Adrenal gland (tissue), 12 donors: Measurements from ENCODE around the gene C8B. TPM values are rescaled to one million over a fixed set of nuclear protein-coding genes. Genes with fewer than 3 reads are reported as not detected.

ENCODE experiments used
- DNase-seq, 7 donors: peaks; one replicate each; pipeline ENCODE4 v3.0.0-alpha.2; 2019 to 2020
- H3K27ac ChIP-seq, 5 donors: fragments of 200-600 bp; sonication (generic) in 4 of 5; 1 replicate in 3 of 5; 2 replicates in 2 of 5; pipeline versions ENCODE4 v1.5.1 to v1.8.0; 2016 to 2020; ENCODE audit warnings: mild to moderate bottlenecking in 1 of 5
- H3K27me3 ChIP-seq: fragments of 200-600 bp; 2 replicates; pipeline ENCODE4 v1.8.0; 2021
- H3K36me3 ChIP-seq, 2 donors: fragments of 200-600 bp; replicated peaks in 1 of 2; 1 replicate in 1 of 2; 2 replicates in 1 of 2; pipeline versions ENCODE4 v1.5.1 to v1.8.0; 2018 to 2022
- H3K4me1 ChIP-seq, 2 donors: fragments of 200-600 bp; replicated peaks in 1 of 2; 1 replicate in 1 of 2; 2 replicates in 1 of 2; pipeline versions ENCODE4 v1.5.1 to v1.8.0; 2018 to 2021
- H3K4me3 ChIP-seq, 4 donors: fragments of 200-600 bp; sonication (generic) in 3 of 4; one replicate each; pipeline ENCODE4 v1.5.1; 2016 to 2018
- H3K9me3 ChIP-seq, 3 donors: fragments of 200-600 bp; sonication (generic) in 1 of 3; replicated peaks in 1 of 3; 1 replicate in 2 of 3; 2 replicates in 1 of 3; pipeline versions ENCODE4 v1.5.1 to v1.8.0; 2016 to 2021
- POLR2A ChIP-seq, 2 donors: fragments of 450-650 bp; IDR thresholded peaks; one replicate each; pipeline ENCODE4 v1.6.1; 2017; ENCODE audit warnings: antibody characterized with exemption in 2 of 2, mild to moderate bottlenecking in 2 of 2, moderate library complexity in 1 of 2
- WGBS, 4 donors: extraction: QIAGEN DNeasy Blood & Tissue Kit in 2 of 4; methylation state at CpG; one replicate each; pipeline versions ENCODE4 v1.1.5 to v1.1.7; 2013 to 2017; 5-methylcytosine and 5-hydroxymethylcytosine counted together
- intact Hi-C, 2 donors: fragments of 100-400 bp; cut with DNase I; formaldehyde crosslinking; loops; one replicate each; pipeline versions ENCODE4 v1.14.1 to v1.15.0; 2022 to 2023
- polyA plus RNA-seq, 3 donors: library from polyadenylated mRNA; stranded (reverse); fragments of 200-250 nt in 2 of 3; fragments of 350-450 nt in 1 of 3; fragmentation: Illumina TruSeq in 1 of 3; extraction: RNeasy Lipid Tissue Mini Kit (QIAGEN cat#74804) in 1 of 3; gene quantifications; one replicate each; pipeline ENCODE4 v1.2.3, GENCODE V29; 2013 to 2014
- total RNA-seq, 9 donors: library from RNA; depleted of rRNA in 4 of 9; stranded (reverse); fragments of >200 nt in 4 of 9; fragments of 120-200 nt in 1 of 9; fragmentation: NEBNext Ultra II Directional in 1 of 9; extraction: Animal tissue kit (Norgen Biotek cat#: 25700) in 1 of 9; gene quantifications; one replicate each; pipeline versions ENCODE4 v1.1.0 to v1.2.4, GENCODE V29; 2013 to 2023
- TF ChIP-seq, protein P1 (sequence below), 6 experiments: fragments of 450-650 bp in 4 of 6; fragments of 200-600 bp in 2 of 6; sonication (generic) in 1 of 6; IDR thresholded peaks; 1 replicate in 5 of 6; 2 replicates in 1 of 6; pipeline versions ENCODE4 v1.5.1 to v1.8.0; 2016 to 2021; ENCODE audit warnings: antibody characterized with exemption in 6 of 6, mild to moderate bottlenecking in 2 of 6, moderate library complexity in 1 of 6
- donor health status: healthy with polysubstance abuse.
- donor health status: Bipolar disorder and iron deficiency.
- donor health status: DM: yes; HTN: yes; CAD: no.
- donor health status: DM: no; HTN: no; CAD: no.
- donor health status: DM: no; HTN: no; CAD: no.
- donor health status: DM: yes; HTN: yes; CAD: no.

Gene C8B
- total and polyA plus RNA-seq, 12 donors = 0.03 TPM; not detected in 11

DNA sequence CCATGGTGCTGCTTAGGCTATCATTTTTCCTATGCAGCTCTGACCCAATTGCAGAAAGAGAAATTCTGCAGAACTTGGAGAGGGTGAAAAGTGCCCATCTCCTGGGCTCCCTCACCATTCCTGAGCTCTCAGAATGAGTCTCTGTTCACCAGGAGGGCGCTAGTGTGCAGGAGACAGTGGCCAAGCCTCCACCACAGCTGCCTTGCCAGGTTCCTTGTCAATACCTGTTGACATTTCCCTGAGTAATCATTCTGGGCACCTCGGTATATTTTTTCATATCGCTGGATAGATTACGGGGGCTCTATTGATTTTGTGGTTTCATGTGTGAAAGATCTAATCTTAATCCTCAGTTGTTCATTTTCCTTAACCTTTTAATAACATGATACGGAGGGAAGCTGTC is 13.0 kb upstream of the C8B start:
- no peak for TF ChIP-seq POLR2A (IDR thresholded peaks at IDR 0.05)
- TF ChIP-seq, protein P1, sequence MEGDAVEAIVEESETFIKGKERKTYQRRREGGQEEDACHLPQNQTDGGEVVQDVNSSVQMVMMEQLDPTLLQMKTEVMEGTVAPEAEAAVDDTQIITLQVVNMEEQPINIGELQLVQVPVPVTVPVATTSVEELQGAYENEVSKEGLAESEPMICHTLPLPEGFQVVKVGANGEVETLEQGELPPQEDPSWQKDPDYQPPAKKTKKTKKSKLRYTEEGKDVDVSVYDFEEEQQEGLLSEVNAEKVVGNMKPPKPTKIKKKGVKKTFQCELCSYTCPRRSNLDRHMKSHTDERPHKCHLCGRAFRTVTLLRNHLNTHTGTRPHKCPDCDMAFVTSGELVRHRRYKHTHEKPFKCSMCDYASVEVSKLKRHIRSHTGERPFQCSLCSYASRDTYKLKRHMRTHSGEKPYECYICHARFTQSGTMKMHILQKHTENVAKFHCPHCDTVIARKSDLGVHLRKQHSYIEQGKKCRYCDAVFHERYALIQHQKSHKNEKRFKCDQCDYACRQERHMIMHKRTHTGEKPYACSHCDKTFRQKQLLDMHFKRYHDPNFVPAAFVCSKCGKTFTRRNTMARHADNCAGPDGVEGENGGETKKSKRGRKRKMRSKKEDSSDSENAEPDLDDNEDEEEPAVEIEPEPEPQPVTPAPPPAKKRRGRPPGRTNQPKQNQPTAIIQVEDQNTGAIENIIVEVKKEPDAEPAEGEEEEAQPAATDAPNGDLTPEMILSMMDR (IDR thresholded peaks at IDR 0.05) = no peak
- no peaks in the 10 kb centered on the region for H3K9me3 ChIP-seq
- H3K27me3 ChIP-seq = no peaks in the 10 kb centered on the region
- H3K4me3 ChIP-seq = no peak overlapping the region
- intact Hi-C loops = no loop called here
- DNase-seq = no peak
- 67 to 88% (median 78%) methylated on average over 5 of the region's 5 CpGs for WGBS, 4 donors
- H3K36me3 ChIP-seq = no peaks in the 10 kb centered on the region
- H3K27ac ChIP-seq = no peak overlapping the region
- no peaks in the 10 kb centered on the region for H3K4me1 ChIP-seq

DNA sequence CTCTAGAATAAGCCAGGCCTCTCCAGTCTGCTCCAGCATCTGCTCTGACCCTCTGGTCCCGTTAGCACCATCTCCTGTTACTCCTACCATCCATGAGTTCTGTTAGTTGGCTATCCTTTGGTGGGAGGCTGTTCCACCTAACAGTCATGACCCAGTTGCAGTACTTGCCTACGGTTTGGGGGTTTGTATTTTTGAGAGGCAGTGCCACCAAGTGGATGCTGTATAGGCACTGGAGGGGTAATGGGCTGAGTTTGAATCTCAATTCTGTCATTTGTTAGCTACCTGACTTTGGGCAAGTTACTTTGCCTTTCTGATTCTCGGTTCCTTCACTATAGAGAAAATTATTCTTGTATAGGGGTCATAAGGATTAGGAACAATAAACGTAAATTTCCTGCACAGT is 12.1 kb upstream of the C8B start:
- TF ChIP-seq, protein P1 (IDR thresholded peaks at IDR 0.05) = no peak
- no peak for TF ChIP-seq POLR2A (IDR thresholded peaks at IDR 0.05)
- Histone ChIP-seq H3K27ac (no peak overlapping the region), H3K4me1 (no peaks in the 10 kb centered on the region), H3K4me3 (no peak overlapping the region), H3K9me3 (no peaks in the 10 kb centered on the region), H3K27me3 (no peaks in the 10 kb centered on the region), H3K36me3 (no peaks in the 10 kb centered on the region)
- intact Hi-C loops = no loop called here
- no peak for DNase-seq
- WGBS, 4 donors = 57 to 69% (median 62%) methylated on average over 4 of the region's 4 CpGs

GRCh38 chr1:56975446-56975845 is 9.6 kb upstream of the C8B start:
- WGBS, 4 donors = 62 to 72% (median 68%) methylated on average over 4 of the region's 4 CpGs

DNA sequence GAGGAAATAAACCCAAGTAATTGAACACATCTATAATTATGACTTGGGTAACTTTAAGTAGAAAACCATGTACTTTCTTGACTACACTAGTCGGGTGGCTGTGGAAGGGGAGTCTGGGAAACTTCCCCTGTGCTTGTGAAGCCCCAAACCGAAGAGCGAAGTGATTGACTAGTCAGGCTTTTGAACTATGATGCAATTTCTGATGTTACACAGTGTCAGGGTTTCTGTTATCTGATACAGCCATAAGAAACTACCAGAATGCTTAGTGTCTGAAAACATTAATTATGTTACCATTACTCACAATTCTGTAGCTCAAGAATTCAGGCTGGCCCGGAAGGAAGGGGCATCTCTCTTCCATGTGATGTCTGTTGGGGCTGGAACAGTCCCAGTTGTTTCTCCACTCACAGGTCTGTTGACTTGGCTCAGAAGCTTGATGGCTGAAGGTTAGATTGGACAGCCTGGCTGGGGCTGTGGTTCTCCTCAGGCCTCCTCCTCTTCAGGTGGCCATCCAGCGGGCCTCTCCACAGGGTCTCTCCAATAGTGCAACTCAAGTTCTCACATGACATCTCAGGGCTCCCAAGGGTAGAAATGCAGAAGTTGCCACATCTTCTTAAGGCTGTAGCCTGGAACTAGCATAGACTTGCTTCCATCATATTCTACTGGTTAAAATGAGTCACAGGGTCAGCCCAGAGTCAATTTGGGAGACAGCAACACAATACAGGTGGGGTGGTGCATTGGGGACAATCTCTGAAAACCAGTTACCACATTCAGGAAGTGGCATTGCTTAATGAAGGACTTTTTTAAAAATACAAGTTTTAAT is 8.3 kb upstream of the C8B start:
- no peaks in the 10 kb centered on the region for H3K4me1 ChIP-seq
- no peak overlapping the region for H3K4me3 ChIP-seq
- intact Hi-C loops = no loop called here
- H3K27me3 ChIP-seq = no peaks in the 10 kb centered on the region
- 51 to 64% (median 61%) methylated on average over 5 of the region's 5 CpGs for WGBS, 4 donors
- DNase-seq = no peak
- H3K27ac ChIP-seq = no peak overlapping the region
- H3K36me3 ChIP-seq = no peaks in the 10 kb centered on the region
- no peaks in the 10 kb centered on the region for H3K9me3 ChIP-seq
- TF ChIP-seq, protein P1 (IDR thresholded peaks at IDR 0.05) = no peak
- TF ChIP-seq POLR2A (IDR thresholded peaks at IDR 0.05) = no peak

More at GRCh38 chr1:56975446-56975845, 9.6 kb upstream of the C8B start:
- no peak for DNase-seq
- TF ChIP-seq, protein P1 (IDR thresholded peaks at IDR 0.05) = no peak
- TF ChIP-seq POLR2A (IDR thresholded peaks at IDR 0.05) = no peak
- Histone ChIP-seq H3K9me3 (no peaks in the 10 kb centered on the region), H3K4me3 (no peak overlapping the region), H3K36me3 (no peaks in the 10 kb centered on the region), H3K27me3 (no peaks in the 10 kb centered on the region), H3K27ac (no peak overlapping the region), H3K4me1 (no peaks in the 10 kb centered on the region)
- intact Hi-C loops = no loop called here
